GM19467 (cell line): ENCODE results near the gene ONECUT3.
A peak's percentile ranks its signal among the peaks of the same experiment; 100 is the strongest.
"Not testable (repeated sequence)": the region's sequence is repeated elsewhere in the genome, so short reads cannot be mapped to it uniquely, and the experiment has no call there.

Experiments
- ATAC-seq: cut with Tn5 transposase; IDR thresholded peaks from one replicate; pipeline ENCODE4 v1.9.1; 2021; ENCODE audit warnings: mild to moderate bottlenecking, moderate library complexity; ENCODE audit not compliant: unreplicated experiment

ONECUT3 gene

GRCh38 chr19:1790054-1790792 lies 36.9 kb downstream of the ONECUT3 start:
- no peak for ATAC-seq

GRCh38 chr19:1791879-1792278 lies 38.6 kb downstream of the ONECUT3 start:
- ATAC-seq: no peak

GRCh38 chr19:1794424-1795172 lies 41.3 kb downstream of the ONECUT3 start:
- no peak for ATAC-seq

GRCh38 chr19:1796395-1797142 lies 43.3 kb downstream of the ONECUT3 start:
- ATAC-seq: no peak

GRCh38 chr19:1797313-1797712 lies 44.0 kb downstream of the ONECUT3 start:
- ATAC-seq: not testable (repeated sequence)

- ATAC-seq: no peak
Measured at GRCh38 chr19:1799695-1800342, 46.5 kb downstream of the ONECUT3 start.

GRCh38 chr19:1804858-1805257 lies 51.6 kb downstream of the ONECUT3 start:
- ATAC-seq: no peak

- no peak for ATAC-seq
Measured at GRCh38 chr19:1805401-1806183, 52.3 kb downstream of the ONECUT3 start.

GRCh38 chr19:1806184-1807029 lies 53.1 kb downstream of the ONECUT3 start:
- ATAC-seq: no peak

- no peak for ATAC-seq
Measured at GRCh38 chr19:1807030-1807694, 53.9 kb downstream of the ONECUT3 start.

- ATAC-seq: no peak
Measured at GRCh38 chr19:1807695-1808394, 54.5 kb downstream of the ONECUT3 start.

GRCh38 chr19:1808395-1808731 lies 55.1 kb downstream of the ONECUT3 start:
- no peak for ATAC-seq

- ATAC-seq: no peak
Measured at GRCh38 chr19:1809678-1810077, 56.4 kb downstream of the ONECUT3 start.

- no peak for ATAC-seq
Measured at GRCh38 chr19:1810439-1811160, 57.3 kb downstream of the ONECUT3 start.

- no peak for ATAC-seq
Measured at GRCh38 chr19:1811472-1811894, 58.2 kb downstream of the ONECUT3 start.

GRCh38 chr19:1811942-1812425 lies 58.7 kb downstream of the ONECUT3 start, which contains the start of gene ATP8B3:
Gene ATP8B3 (minus strand): TSS chr19:1812276. CDS start chr19:1811736, 540 bp downstream.
- ATAC-seq: peak; percentile 17

- peak; percentile 78 for ATAC-seq
Measured at GRCh38 chr19:1812426-1813191, 59.3 kb downstream of the ONECUT3 start.
